ENCODE results near the gene KIRREL3. TPM values are rescaled to one million over a fixed set of nuclear protein-coding genes. Genes with fewer than 3 reads are reported as not detected.

KIRREL3 gene
- total and polyA plus RNA-seq, 4 donors, result 0.90 TPM; not detected in 3

DNA sequence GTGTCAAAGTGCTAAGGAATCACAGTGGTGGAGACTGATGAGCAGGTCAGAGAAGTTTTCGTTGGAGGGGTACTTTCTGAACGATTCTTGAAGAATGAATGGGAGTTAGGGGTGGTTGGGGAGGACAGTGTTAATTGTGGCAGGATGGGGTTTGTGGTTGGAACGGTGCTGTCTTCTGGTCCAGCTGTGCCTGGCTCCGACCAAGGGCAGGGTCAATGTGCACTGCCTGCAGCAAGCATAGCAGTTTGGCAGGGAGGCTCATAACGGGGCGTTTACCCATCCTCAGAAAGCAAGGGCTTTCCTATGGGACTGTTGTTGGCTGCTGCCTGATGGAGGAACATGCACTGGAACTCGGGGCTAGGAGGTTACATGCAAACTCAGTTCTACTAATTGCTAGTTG, 265.8 kb downstream of the KIRREL3 start:
- 64 to 68% methylated on average over 7 of the region's 7 CpGs for WGBS, 2 donors

GRCh38 chr11:126733685-126734084, 266.9 kb downstream of the KIRREL3 start:
- Histone ChIP-seq H3K36me3 (ENCODE audit: control insufficient read depth in 1 of 2, insufficient read depth in 2 of 2, low read length in 1 of 2) (no peaks in the 10 kb centered on the region), H3K27me3 (ENCODE audit: control insufficient read depth in 1 of 2, insufficient read depth in 2 of 2, low read length in 1 of 2) (no peaks in the 10 kb centered on the region), H3K27ac (ENCODE audit: low read depth in 1 of 2, low read length in 2 of 2) (no peak overlapping the region), H3K9me3 (ENCODE audit: control insufficient read depth, low read length) (no peaks in the 10 kb centered on the region), H3K4me1 (ENCODE audit: control insufficient read depth in 1 of 2, insufficient read depth in 2 of 2, low read length in 2 of 2) (no peaks in the 10 kb centered on the region), H3K4me3 (ENCODE audit: low read length in 2 of 2) (no peak overlapping the region)
- 61 to 66% methylated on average over 2 of the region's 2 CpGs for WGBS, 2 donors
- ATAC-seq (ENCODE audit: low FRiP score) (no peak), DNase-seq (no peak)
- intact Hi-C loops (cut with DNase I), result no loop called here

More for the DNA sequence above, 265.8 kb downstream of the KIRREL3 start:
- no peak for ATAC-seq (ENCODE audit: low FRiP score)
- no peaks in the 10 kb centered on the region for H3K9me3 ChIP-seq (ENCODE audit: control insufficient read depth, low read length)
- H3K36me3 ChIP-seq (ENCODE audit: control insufficient read depth in 1 of 2, insufficient read depth in 2 of 2, low read length in 1 of 2), result no peaks in the 10 kb centered on the region
- no peak overlapping the region for H3K4me3 ChIP-seq (ENCODE audit: low read length in 2 of 2)
- DNase-seq, result no peak
- H3K27ac ChIP-seq (ENCODE audit: low read depth in 1 of 2, low read length in 2 of 2), result no peak overlapping the region
- no peaks in the 10 kb centered on the region for H3K4me1 ChIP-seq (ENCODE audit: control insufficient read depth in 1 of 2, insufficient read depth in 2 of 2, low read length in 2 of 2)
- intact Hi-C loops (cut with DNase I), result no loop called here
- no peaks in the 10 kb centered on the region for H3K27me3 ChIP-seq (ENCODE audit: control insufficient read depth in 1 of 2, insufficient read depth in 2 of 2, low read length in 1 of 2)

- Histone ChIP-seq H3K9me3 (ENCODE audit: control insufficient read depth, low read length) (no peaks in the 10 kb centered on the region), H3K4me1 (ENCODE audit: control insufficient read depth in 1 of 2, insufficient read depth in 2 of 2, low read length in 2 of 2) (no peaks in the 10 kb centered on the region), H3K36me3 (ENCODE audit: control insufficient read depth in 1 of 2, insufficient read depth in 2 of 2, low read length in 1 of 2) (no peaks in the 10 kb centered on the region), H3K27ac (ENCODE audit: low read depth in 1 of 2, low read length in 2 of 2) (no peak overlapping the region), H3K4me3 (ENCODE audit: low read length in 2 of 2) (no peak overlapping the region), H3K27me3 (ENCODE audit: control insufficient read depth in 1 of 2, insufficient read depth in 2 of 2, low read length in 1 of 2) (no peaks in the 10 kb centered on the region)
- intact Hi-C loops (cut with DNase I), result no loop called here
- no peak for DNase-seq
- WGBS, 2 donors, result 49 to 69% methylated on average over 4 of the region's 4 CpGs
- ATAC-seq (ENCODE audit: low FRiP score), result no peak
Measured at GRCh38 chr11:126732981-126733380, 267.6 kb downstream of the KIRREL3 start.

DNA sequence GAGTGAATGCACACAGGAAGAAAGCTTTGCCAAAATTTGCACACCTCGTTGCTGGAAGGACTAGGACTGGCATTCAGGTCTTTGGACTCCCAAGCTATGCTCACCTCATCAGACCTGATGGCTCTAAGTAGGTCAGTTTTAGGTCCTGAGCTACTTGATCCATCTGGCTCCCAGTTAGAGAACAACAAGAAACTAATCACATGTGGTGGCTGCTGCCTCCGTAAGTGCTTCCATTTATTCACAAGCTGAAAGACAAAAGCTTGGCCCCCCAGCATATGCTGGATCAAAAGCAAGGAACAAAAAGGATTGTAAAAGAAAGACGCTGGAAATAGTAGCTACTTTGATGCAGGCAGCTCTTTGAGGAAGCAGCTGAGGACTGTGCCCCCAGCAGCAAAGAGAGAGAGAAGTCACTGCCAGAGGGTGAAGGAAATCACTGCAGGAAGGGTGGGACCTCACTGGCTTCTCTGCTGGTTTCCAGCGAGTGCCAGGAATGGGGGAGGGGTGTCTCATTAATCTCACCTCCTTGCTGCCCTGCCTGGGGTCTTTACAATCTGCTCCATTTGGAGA, 268.9 kb downstream of the KIRREL3 start:
- 30 to 33% methylated on average over 4 of the region's 4 CpGs for WGBS, 2 donors
- no peaks in the 10 kb centered on the region for H3K4me1 ChIP-seq (ENCODE audit: control insufficient read depth in 1 of 2, insufficient read depth in 2 of 2, low read length in 2 of 2)
- no peak overlapping the region for H3K4me3 ChIP-seq (ENCODE audit: low read length in 2 of 2)
- no peaks in the 10 kb centered on the region for H3K36me3 ChIP-seq (ENCODE audit: control insufficient read depth in 1 of 2, insufficient read depth in 2 of 2, low read length in 1 of 2)
- H3K27me3 ChIP-seq (ENCODE audit: control insufficient read depth in 1 of 2, insufficient read depth in 2 of 2, low read length in 1 of 2), result no peaks in the 10 kb centered on the region
- H3K27ac ChIP-seq (ENCODE audit: low read depth in 1 of 2, low read length in 2 of 2), result no peak overlapping the region
- ATAC-seq (ENCODE audit: low FRiP score) (no peak), DNase-seq (no peak)
- intact Hi-C loops (cut with DNase I), result no loop called here
- no peaks in the 10 kb centered on the region for H3K9me3 ChIP-seq (ENCODE audit: control insufficient read depth, low read length)

- DNase-seq (no peak), ATAC-seq (ENCODE audit: low FRiP score) (no peak)
- WGBS, 2 donors, result 67 to 68% methylated on average over 5 of the region's 5 CpGs
- Histone ChIP-seq H3K4me1 (ENCODE audit: control insufficient read depth in 1 of 2, insufficient read depth in 2 of 2, low read length in 2 of 2) (no peaks in the 10 kb centered on the region), H3K27me3 (ENCODE audit: control insufficient read depth in 1 of 2, insufficient read depth in 2 of 2, low read length in 1 of 2) (no peaks in the 10 kb centered on the region), H3K9me3 (ENCODE audit: control insufficient read depth, low read length) (no peaks in the 10 kb centered on the region), H3K27ac (ENCODE audit: low read depth in 1 of 2, low read length in 2 of 2) (no peak overlapping the region), H3K4me3 (ENCODE audit: low read length in 2 of 2) (no peak overlapping the region), H3K36me3 (ENCODE audit: control insufficient read depth in 1 of 2, insufficient read depth in 2 of 2, low read length in 1 of 2) (no peaks in the 10 kb centered on the region)
- intact Hi-C loops (cut with DNase I), result no loop called here
Measured at GRCh38 chr11:126727381-126727780, 273.2 kb downstream of the KIRREL3 start.

DNA sequence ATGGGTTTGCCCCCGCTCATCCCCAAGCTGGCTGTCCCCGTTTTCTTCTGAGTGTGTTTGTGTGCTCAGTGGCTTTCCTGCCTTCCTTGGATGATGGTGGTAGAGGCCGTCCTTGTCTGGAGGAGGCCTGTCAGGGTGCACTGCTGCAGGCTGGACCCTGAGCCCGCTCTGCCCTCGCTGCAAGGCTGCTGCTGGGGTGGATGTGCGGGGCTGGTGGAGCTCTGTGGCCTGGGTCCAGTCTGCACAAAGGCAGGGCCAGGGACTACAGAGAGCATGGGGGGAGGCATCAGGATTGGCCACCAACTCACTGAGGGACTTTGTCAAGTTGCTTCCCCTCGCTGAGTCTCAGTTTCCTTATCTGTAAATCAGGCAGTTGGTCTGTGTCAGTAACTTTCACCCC, 275.0 kb downstream of the KIRREL3 start:
- 75 to 81% methylated on average over 7 of the region's 7 CpGs for WGBS, 2 donors
- intact Hi-C loops (cut with DNase I), result no loop called here
- H3K36me3 ChIP-seq (ENCODE audit: control insufficient read depth in 1 of 2, insufficient read depth in 2 of 2, low read length in 1 of 2), result no peaks in the 10 kb centered on the region
- no peaks in the 10 kb centered on the region for H3K27me3 ChIP-seq (ENCODE audit: control insufficient read depth in 1 of 2, insufficient read depth in 2 of 2, low read length in 1 of 2)
- DNase-seq, result no peak
- no peaks in the 10 kb centered on the region for H3K4me1 ChIP-seq (ENCODE audit: control insufficient read depth in 1 of 2, insufficient read depth in 2 of 2, low read length in 2 of 2)
- no peaks in the 10 kb centered on the region for H3K9me3 ChIP-seq (ENCODE audit: control insufficient read depth, low read length)
- no peak overlapping the region for H3K27ac ChIP-seq (ENCODE audit: low read depth in 1 of 2, low read length in 2 of 2)
- H3K4me3 ChIP-seq (ENCODE audit: low read length in 2 of 2), result no peak overlapping the region
- no peak for ATAC-seq (ENCODE audit: low FRiP score)

- WGBS, 2 donors, result 66 to 67% methylated on average over 5 of the region's 5 CpGs
- H3K4me1 ChIP-seq (ENCODE audit: control insufficient read depth in 1 of 2, insufficient read depth in 2 of 2, low read length in 2 of 2), result no peaks in the 10 kb centered on the region
- intact Hi-C loops (cut with DNase I), result no loop called here
- ATAC-seq (ENCODE audit: low FRiP score), result no peak
- no peaks in the 10 kb centered on the region for H3K27me3 ChIP-seq (ENCODE audit: control insufficient read depth in 1 of 2, insufficient read depth in 2 of 2, low read length in 1 of 2)
- no peak overlapping the region for H3K4me3 ChIP-seq (ENCODE audit: low read length in 2 of 2)
- no peak for DNase-seq
- H3K9me3 ChIP-seq (ENCODE audit: control insufficient read depth, low read length), result no peaks in the 10 kb centered on the region
- no peak overlapping the region for H3K27ac ChIP-seq (ENCODE audit: low read depth in 1 of 2, low read length in 2 of 2)
- no peaks in the 10 kb centered on the region for H3K36me3 ChIP-seq (ENCODE audit: control insufficient read depth in 1 of 2, insufficient read depth in 2 of 2, low read length in 1 of 2)
Measured at GRCh38 chr11:126725043-126725442, 275.5 kb downstream of the KIRREL3 start.

DNA sequence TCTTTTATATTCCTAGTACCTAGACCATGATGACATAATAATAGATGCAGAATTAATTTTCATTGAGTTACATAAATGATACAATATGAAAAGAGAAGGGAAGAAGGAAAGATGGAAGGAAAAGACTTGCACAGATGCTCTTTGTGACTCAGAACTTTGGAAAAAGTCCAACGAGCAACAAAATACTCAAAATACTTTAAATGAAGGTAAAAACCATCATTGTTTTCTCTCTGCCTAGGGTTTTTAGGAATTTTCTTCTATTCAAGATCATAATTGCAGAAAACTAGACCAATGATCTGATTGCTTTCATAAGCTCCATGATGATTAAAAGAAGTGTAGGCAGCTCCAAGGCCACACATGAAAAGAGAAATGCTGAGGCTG, 276.9 kb downstream of the KIRREL3 start:
- intact Hi-C loops (cut with DNase I), result no loop called here
- no peaks in the 10 kb centered on the region for H3K27me3 ChIP-seq (ENCODE audit: control insufficient read depth in 1 of 2, insufficient read depth in 2 of 2, low read length in 1 of 2)
- H3K27ac ChIP-seq (ENCODE audit: low read depth in 1 of 2, low read length in 2 of 2), result no peak overlapping the region
- no peaks in the 10 kb centered on the region for H3K36me3 ChIP-seq (ENCODE audit: control insufficient read depth in 1 of 2, insufficient read depth in 2 of 2, low read length in 1 of 2)
- ATAC-seq (ENCODE audit: low FRiP score) (no peak), DNase-seq (no peak)
- WGBS, 2 donors, result 44 to 51% methylated on average over 1 of the region's 1 CpG
- H3K9me3 ChIP-seq (ENCODE audit: control insufficient read depth, low read length), result no peaks in the 10 kb centered on the region
- H3K4me3 ChIP-seq (ENCODE audit: low read length in 2 of 2), result no peak overlapping the region
- no peaks in the 10 kb centered on the region for H3K4me1 ChIP-seq (ENCODE audit: control insufficient read depth in 1 of 2, insufficient read depth in 2 of 2, low read length in 2 of 2)

GRCh38 chr11:126722956-126723664, 277.5 kb downstream of the KIRREL3 start:
- intact Hi-C loops (cut with DNase I), result no loop called here
- 81 to 83% methylated on average over 6 of the region's 6 CpGs for WGBS, 2 donors
- no peaks in the 10 kb centered on the region for H3K36me3 ChIP-seq (ENCODE audit: control insufficient read depth in 1 of 2, insufficient read depth in 2 of 2, low read length in 1 of 2)
- H3K9me3 ChIP-seq (ENCODE audit: control insufficient read depth, low read length), result no peaks in the 10 kb centered on the region
- no peaks in the 10 kb centered on the region for H3K4me1 ChIP-seq (ENCODE audit: control insufficient read depth in 1 of 2, insufficient read depth in 2 of 2, low read length in 2 of 2)
- ATAC-seq (ENCODE audit: low FRiP score), result no peak
- H3K4me3 ChIP-seq (ENCODE audit: low read length in 2 of 2), result no peak overlapping the region
- DNase-seq, result no peak
- no peak overlapping the region for H3K27ac ChIP-seq (ENCODE audit: low read depth in 1 of 2, low read length in 2 of 2)
- H3K27me3 ChIP-seq (ENCODE audit: control insufficient read depth in 1 of 2, insufficient read depth in 2 of 2, low read length in 1 of 2), result no peaks in the 10 kb centered on the region
